Eye (tissue), 1 donor: ENCODE results near the gene MZF1.
"Not testable (repeated sequence)": the region's sequence is repeated elsewhere in the genome, so short reads cannot be mapped to it uniquely, and the experiment has no call there.

Experiments
- DNase-seq: peaks from one replicate; pipeline ENCODE4 v3.0.0-alpha.2; 2015

MZF1 gene

DNA sequence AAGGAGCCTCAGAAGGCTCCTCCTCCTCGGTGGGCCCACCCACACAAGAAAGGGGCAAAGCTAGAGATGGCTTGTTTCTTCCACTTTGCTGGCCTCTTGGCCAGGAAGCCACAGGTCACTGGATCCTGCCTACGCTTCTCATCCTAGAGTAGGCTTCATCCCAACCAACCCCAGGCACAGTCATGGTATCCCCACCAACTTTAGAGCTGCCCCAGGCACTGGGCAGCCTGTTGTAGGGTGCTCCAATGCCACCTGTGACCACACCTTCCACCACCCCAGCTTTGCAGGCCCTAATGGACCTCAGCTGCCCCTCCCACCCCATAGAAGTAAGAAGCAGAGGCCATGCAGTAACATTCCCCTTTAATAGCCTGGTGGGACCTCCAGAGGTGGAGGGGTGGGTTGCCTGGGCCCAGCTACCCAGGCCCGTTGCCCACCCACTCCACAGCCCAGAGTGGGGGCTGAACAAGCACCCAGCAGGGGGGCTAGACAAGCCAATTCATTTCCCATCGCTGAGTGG is 17.7 kb downstream of the MZF1 start:
- DNase-seq: no peak

DNA sequence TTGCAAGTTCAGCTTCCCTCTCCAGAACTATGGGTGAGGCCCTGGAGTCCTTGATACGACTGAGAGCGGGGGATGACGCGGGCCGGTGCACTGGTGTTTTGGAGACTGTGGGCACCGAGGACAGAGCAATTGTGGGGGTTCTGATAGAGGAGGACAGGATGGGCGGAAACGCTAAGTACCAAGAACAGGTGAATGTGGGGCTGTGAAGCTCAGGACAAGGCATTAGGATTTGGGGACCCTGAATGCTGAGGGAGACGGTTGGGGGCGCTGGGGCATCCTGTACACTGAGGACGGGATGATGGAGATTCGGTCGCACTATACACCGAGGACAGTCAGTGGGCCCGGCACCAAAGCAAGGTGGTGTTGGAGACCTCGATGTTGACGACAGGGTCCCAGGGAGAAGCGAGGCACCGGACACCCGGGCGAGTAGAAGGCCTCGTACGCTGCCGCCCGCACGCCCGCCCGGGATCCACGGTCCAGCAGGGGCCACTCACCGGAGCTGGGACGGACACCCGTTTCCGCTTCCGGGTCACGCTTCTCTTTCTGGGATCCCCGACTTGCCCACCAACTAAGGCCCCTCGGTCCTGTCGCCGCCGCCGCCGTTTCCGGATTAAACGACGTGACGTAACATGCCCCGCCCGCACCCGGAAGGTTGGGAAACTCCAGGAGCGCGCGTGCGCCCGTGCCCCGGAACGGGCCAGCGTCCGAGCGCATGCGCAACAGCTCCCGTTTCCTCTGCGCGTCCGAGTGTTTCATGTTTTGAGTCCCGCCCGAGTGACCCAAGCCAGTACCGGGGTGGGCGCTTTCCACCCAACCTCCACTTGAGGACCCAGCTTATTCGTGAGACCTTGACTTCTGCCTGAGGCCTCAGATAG is 18.4 kb downstream of the MZF1 start, which contains the start of gene CHMP2A:
TSS of gene CHMP2A (minus strand) at position 612 of the 875 bp plus-strand sequence. CDS start 893 bp downstream, outside the sequence.
- DNase-seq: peak; percentile 98

DNA sequence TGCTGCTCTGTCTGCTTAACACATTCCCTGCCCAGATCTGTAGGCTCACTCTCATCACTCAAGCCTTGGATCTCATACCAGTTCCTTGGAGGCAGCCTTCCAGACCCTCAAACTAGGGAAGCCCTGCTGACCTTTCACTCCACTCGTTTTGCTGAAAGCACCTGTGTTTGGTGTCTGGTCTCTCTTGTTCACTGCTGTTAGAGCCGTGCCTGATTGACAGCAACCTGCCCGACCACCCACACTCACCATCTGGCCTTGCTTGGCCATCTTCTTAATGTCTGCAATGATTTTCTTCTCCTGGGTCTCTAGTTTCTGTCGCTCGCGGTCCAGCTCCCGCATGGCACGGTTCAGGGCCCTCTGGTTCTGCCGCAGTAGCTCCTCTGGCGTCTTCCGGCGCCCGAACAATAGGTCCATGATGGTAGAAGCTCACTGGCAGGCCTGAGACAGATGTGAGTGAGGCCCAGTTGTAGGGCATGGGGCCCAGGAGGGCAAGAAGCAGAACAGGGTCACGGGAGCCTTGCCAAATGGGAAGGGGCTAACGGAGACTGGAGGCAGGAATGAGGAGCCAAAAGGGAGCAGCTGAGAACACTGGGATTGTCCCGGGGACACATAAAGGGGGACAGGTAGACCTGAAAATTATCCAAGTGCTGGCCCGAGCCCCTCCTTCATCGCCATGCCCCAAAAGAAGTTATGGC is 19.2 kb downstream of the MZF1 start:
- DNase-seq: peak; percentile 40

DNA sequence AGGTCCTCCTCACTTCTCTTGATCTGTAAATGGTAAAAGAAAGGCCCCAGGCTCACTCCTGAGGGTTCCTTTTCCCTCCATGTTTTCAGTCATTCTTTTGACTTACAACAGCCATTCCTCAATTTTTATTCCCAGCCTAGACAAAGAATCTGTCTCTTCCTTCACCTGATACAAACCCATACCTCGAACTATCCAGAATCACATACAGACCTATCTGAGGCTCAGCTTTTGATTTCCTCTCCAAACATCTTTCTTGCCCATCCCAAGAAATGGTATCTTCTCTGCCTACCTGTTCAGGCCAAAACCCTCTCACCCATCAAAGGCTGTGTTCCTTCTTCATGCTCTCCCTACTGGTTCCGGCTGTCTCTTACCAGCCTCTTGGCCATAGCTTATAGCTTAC is 20.5 kb downstream of the MZF1 start:
- DNase-seq: no peak

DNA sequence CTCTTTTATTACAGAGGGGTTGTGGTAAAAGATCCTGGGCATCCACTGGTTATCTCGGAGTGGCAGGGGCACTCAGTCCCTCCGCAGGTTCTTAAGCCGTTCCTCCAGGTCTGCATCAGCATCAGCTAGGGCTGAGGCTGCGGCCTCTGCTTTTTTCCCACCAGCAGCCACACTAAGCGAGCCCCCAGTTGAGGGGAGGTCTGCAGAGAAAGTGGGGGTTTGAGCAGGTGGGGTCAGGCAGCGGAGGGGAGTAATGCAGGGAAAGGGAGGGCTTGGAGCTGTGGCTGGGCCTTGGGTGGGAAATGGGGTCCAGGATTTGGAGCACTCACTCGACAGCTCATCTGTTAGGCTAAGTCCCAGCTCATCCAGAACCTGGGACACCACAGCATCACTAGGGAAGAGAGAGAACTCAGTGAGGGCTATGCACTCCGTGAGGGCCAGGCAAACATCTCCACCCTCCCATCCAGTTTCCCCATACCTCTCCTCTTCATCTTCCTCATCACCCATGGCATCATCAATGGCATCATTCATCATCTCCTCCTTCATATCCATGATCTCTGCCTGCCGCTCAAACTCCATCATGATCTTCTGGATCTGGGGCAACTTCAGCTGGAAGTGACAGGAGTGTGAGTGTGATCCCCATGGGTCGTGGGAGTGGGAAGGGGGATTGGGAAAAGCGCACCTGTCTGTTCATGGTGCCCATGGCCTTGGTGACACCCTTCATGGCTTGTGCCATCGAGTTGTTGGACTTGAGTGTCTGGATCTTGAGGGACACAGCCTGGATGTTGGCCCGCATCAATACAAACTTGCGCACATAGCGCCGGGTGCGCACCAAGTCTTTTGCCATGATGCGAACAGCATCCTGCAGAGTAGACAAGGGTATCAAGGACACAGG is 21.3 kb downstream of the MZF1 start:
- DNase-seq: no peak

DNA sequence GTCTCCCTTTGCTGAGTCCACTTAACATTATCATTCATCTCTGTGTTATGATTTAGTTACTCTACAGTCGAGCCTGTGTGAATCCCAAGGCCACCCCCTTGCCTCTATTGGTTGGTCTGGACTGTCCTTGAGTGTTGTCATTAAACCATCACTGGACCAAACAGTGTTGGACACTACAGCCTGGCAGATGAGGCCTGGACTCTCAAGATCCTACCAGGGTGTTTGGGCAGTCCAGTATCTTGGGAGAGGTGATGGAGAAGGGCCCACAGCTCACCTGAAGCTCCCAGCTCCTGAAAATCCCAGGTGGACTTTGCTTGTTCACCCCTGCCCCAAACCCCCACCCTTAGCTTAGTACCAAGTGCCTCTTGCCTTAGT is 22.0 kb downstream of the MZF1 start:
- no peak for DNase-seq

DNA sequence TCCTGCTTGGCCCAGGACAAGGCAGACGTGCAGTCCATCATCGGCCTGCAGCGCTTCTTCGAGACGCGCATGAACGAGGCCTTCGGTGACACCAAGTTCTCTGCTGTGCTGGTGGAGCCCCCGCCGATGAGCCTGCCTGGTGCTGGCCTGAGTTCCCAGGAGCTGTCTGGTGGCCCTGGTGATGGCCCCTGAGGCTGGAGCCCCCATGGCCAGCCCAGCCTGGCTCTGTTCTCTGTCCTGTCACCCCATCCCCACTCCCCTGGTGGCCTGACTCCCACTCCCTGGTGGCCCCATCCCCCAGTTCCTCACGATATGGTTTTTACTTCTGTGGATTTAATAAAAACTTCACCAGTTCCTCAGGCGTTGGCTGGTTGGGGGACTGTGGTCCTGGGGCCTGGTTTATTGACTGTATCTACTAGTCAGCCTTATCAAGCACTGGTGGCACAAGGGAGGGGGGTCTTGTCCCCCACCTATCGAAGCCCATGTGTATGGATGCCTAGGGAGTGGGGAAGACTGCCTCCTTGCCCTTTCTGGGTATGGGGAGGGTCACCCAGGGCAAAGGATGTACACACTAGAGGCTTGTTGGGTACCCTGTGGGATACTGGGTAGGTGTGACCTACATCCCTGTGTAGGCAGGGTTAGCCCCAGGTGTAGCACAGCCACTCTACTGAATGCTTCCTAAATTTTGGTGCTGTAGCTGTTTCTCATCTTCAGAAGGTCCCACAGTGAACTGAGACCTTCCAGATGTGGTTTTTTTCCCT is 22.6 kb downstream of the MZF1 start:
- no peak for DNase-seq

DNA sequence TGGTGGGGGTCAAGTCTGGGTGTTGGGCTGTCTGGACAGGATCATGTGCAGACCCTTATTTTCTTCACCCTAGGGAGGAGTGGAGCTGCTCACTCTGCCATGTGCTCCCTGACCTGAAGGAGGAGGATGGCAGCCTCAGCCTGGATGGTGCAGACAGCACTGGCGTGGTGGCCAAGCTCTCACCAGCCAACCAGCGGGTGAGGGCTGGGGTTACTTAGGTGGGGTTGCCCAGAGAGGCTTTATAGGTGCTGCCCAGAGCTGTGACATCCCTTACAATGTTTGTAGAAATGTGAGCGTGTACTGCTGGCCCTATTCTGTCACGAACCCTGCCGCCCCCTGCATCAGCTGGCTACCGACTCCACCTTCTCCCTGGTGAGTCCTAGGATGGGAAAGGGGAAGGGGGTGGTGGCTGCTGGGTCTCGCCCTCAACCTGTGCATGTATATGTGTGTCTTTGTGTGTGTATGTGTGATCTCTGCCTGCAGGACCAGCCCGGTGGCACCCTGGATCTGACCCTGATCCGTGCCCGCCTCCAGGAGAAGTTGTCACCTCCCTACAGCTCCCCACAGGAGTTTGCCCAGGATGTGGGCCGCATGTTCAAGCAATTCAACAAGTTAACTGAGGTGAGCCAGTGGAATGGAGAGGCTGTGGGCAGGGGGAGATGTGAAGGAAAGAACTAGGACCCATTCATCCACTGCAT is 23.3 kb downstream of the MZF1 start:
- DNase-seq: no peak

DNA sequence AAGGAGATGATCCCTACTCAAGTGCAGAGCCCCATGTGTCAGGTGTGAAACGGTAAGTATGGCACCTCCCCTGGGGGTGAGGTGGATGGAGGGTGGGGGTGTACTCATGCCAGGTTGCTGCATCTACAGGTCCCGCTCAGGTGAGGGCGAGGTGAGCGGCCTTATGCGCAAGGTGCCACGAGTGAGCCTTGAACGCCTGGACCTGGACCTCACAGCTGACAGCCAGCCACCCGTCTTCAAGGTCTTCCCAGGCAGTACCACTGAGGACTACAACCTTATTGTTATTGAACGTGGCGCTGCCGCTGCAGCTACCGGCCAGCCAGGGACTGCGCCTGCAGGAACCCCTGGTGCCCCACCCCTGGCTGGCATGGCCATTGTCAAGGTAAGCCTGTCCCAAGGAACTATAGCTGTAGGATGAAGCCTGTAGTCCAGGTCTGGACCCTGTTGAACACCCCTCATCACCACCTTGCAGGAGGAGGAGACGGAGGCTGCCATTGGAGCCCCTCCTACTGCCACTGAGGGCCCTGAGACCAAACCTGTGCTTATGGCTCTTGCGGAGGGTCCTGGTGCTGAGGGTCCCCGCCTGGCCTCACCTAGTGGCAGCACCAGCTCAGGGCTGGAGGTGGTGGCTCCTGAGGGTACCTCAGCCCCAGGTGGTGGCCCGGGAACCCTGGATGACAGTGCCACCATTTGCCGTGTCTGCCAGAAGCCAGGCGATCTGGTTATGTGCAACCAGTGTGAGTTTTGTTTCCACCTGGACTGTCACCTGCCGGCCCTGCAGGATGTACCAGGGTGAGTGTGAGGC is 24.1 kb downstream of the MZF1 start:
- no peak for DNase-seq

DNA sequence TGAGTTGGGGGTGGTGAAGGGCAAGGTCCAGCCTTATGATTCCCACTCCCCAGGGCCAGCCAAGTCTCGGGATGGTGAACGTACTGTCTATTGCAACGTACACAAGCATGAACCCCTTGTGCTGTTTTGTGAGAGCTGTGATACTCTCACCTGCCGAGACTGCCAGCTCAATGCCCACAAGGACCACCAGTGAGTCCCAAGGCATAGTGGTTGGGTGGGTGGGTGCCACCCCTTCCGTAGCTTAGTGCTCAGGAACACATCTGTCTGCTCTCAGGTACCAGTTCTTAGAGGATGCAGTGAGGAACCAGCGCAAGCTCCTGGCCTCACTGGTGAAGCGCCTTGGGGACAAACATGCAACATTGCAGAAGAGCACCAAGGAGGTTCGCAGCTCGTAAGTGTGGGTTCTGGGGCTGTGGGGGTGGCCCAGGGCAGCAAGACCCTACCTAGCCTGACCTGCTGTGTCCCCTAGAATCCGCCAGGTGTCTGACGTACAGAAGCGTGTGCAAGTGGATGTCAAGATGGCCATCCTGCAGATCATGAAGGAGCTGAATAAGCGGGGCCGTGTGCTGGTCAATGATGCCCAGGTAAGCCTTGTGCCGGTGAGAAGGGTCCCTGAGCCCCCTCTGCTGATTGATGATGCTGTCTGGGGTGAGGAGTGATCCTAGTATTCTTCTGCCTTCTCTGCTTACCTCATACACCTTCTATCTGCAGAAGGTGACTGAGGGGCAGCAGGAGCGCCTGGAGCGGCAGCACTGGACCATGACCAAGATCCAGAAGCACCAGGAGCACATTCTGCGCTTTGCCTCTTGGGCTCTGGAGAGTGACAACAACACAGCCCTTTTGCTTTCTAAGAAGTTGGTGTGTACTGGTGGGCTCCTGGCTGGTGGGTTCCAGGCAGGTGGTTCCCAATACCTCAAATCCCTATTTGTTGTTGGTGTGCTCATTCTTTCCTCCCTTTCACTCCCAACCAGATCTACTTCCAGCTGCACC is 25.5 kb downstream of the MZF1 start:
- DNase-seq: no peak

DNA sequence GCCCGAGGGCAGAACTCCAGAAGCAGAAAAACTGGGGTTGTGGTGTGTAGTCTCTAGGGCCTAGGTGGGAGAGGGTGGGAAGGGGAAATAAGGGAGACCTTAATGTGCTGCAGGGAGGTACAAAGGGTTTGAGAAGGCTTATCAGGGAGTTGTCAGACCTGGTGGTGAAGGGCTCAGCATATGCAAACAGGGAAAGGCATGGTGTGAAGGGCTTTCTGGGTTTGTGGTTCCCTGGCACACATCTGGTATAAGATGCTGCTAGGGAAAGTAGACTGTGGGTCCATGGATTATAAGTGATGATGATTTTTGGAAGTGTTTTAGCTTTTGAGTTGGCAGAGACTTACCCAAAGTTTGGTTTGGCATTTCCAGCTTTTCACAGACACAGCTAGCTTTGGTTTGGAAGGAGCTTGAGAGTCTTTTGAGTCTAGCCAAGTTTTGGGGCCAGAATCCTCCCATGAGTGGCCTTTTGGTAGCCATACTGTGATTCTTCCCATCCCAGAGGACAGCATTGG is 27.1 kb downstream of the MZF1 start:
- no peak for DNase-seq

DNA sequence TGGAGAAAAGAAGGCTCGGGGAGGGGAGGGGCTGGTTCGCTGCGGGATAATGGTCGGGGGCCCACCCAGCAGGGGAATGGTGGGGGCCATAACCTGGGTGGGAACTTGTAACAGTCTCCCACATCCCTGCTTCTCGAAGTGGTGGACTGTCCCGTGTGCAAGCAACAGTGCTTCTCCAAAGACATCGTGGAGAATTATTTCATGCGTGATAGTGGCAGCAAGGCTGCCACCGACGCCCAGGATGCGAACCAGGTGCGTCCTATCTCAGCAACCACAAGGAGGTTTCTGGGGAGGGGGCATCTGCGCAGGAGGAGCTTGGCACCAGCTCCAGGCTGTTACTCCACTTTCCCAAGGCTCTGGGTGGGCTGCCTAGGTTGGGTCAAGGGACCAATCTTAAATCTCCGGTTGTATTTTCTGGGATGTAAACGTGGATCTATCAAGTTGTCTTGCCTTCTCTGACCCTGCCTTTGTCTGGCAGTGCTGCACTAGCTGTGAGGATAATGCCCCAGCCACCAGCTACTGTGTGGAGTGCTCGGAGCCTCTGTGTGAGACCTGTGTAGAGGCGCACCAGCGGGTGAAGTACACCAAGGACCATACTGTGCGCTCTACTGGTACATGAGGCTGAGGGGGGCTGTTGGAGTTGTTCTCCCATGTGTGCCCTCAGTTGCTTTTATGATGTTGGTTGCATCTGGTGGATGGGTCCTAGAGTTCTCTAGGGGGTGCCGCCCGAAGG is 27.7 kb downstream of the MZF1 start:
- no peak for DNase-seq

DNA sequence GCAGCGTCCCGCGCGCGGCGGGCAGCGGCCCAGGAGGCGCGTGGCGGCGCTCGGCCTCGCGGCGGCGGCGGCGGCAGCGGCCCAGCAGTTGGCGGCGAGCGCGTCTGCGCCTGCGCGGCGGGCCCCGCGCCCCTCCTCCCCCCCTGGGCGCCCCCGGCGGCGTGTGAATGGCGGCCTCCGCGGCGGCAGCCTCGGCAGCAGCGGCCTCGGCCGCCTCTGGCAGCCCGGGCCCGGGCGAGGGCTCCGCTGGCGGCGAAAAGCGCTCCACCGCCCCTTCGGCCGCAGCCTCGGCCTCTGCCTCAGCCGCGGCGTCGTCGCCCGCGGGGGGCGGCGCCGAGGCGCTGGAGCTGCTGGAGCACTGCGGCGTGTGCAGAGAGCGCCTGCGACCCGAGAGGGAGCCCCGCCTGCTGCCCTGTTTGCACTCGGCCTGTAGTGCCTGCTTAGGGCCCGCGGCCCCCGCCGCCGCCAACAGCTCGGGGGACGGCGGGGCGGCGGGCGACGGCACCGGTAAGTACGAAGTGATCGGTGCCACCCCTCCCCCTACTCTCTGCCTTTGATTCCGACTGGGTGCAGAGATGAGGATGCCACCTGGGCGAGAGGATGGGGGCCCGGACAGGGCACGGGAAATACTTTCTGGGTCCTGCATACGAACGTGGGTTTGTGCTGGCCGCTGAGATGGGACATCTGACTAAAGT is 28.4 kb downstream of the MZF1 start:
- DNase-seq: no peak

DNA sequence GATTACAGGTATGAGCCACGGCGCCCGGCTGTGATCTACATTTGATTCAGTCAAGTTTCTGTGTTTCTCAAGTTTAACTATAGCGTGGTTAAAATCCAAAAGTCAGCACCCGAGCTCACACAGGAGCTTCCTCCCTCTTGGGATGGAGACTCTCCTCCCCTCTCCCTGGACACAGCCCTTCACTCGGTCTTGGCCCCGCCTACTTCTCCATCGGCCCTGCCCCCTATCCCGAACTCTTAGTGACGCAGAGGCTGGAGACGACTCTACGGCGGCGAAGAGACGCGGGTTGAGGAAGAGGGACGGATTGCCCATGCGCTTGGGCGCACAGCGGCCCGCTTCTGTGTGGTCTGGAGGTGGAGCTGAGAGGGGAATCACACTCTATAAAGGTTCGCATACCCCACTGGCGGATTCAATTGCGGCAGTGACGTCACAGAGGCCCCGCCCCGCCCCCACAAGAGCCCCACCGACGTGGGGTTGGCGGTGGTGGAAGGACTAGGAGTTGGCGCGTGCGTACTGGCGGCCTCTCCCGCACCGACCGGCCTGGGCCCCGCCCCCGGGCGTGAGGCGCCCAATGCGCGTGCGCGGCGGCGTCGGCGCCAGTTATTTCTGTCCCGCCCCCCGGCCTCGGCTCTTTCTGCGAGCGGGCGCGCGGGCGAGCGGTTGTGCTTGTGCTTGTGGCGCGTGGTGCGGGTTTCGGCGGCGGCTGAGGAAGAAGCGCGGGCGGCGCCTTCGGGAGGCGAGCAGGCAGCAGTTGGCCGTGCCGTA is 29.1 kb downstream of the MZF1 start, which contains the start of gene TRIM28:
TSS of gene TRIM28 (plus strand) at position 239 of the 765 bp plus-strand sequence. CDS start 694 bp downstream, outside the sequence.
- peak; percentile 99 for DNase-seq

DNA sequence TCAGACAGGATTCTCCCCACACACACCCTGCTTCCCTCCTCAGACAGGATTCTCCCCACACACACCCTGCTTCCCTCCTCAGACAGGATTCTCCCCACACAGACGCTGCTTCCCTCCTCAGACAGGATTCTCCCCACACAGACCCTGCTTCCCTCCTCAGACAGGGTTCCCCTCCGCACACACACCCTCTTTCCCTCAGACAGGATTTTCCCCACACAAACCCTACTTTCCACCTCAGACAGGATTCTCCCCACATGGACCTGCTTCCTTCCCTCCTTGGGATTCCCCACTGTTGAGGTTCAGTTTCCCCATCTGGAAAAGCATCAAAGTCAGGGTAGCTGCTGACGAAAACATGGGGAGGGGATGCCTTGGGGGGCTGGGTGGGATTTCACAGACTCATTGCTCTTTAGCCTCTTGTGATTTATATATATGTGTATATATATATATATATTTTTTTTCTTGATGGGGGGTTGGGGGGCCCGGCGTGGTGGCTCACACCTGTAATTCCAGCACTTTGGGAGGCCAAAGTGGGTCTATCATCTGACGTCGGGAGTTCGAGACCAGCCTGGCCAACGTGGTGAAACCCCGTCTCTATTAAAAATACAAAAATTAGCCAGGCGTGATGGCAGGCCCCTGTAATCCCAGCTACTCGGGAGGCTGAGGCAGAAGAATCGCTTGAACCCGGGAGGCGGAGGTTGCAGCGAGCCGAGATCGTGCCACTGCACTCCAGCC is 30.3 kb downstream of the MZF1 start:
- not testable (repeated sequence) for DNase-seq

DNA sequence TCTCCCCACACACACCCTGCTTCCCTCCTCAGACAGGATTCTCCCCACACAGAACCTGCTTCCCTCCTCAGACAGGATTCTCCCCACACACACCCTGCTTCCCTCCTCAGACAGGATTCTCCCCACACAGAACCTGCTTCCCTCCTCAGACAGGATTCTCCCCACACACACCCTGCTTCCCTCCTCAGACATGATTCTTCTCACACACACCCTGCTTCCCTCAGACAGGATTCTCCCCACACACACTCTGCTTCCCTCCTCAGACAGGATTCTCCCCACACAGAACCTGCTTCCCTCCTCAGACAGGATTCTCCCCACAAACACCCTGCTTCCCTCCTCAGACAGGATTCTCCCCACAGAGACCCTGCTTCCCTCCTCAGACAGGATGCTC is 34.0 kb downstream of the MZF1 start:
- not testable (repeated sequence) for DNase-seq
